ENCODE data around the gene KIF19.

Gene KIF19

DNA sequence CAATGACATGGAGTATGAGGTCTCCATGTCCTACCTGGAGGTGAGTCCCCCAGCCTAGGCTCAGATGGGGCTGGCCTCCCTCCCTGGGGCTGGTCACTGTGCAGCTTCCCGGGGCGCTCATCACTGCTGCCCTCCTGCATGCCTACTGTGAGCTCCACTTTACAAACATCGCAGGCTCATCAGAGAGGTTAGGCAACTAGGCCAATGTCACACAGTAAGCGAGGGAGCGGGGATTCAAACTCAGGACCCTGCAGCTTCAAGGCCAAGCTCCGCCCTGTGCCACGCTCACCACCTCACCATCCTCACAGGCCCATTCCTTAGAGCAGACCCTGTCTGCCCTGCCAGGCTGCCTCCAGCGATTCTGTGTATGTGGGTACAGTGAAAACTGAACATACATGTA lies 17.1 kb downstream of the KIF19 start:
- Histone ChIP-seq H3K4me3 (ENCODE audit: insufficient read depth in 1 of 2, low read depth in 1 of 2, low read length in 2 of 2) (no peak overlapping the region), H3K4ac (ENCODE audit: low read depth in 1 of 2, low read length in 2 of 2) (no peak overlapping the region), H4K8ac (ENCODE audit: low read length) (no peak overlapping the region), H2BK12ac (ENCODE audit: low read length in 2 of 2) (no peak overlapping the region), H2BK15ac (ENCODE audit: low read depth, poor library complexity, severe bottlenecking) (no peak overlapping the region), H3K23ac (ENCODE audit: low read length in 2 of 2) (no peak overlapping the region), H3K27ac (ENCODE audit: low read length, poor library complexity, severe bottlenecking) (no peak overlapping the region), H3K36me3 (ENCODE audit: control insufficient read depth in 1 of 2, insufficient read depth in 2 of 2, low read depth in 1 of 2, low read length in 2 of 2) (no peaks in the 10 kb centered on the region), H3K27me3 (ENCODE audit: control insufficient read depth in 1 of 2, insufficient read depth in 1 of 2, low read length in 2 of 2) (peaks cover 17 to 74% of the 10 kb centered on the region in 2 experiments), H3K79me1 (replicated peaks; ENCODE audit: low read length, poor library complexity, severe bottlenecking) (no peaks in the 10 kb centered on the region), H2BK120ac (ENCODE audit: low read depth, low read length) (no peak overlapping the region), H4K91ac (ENCODE audit: low read length) (no peak overlapping the region), H3K9me3 (ENCODE audit: control insufficient read depth, low read length) (no peaks in the 10 kb centered on the region), H3K14ac (ENCODE audit: low read length in 2 of 2) (no peak overlapping the region), H2BK5ac (ENCODE audit: low read depth, low read length, poor library complexity, severe bottlenecking) (no peak overlapping the region), H3K9ac (ENCODE audit: low read length) (no peak overlapping the region), H3K18ac (ENCODE audit: low read depth in 1 of 2, low read length in 2 of 2) (no peak overlapping the region), H2AK5ac (ENCODE audit: low read length, severe bottlenecking) (no peak overlapping the region), H2AFZ (ENCODE audit: low read depth, low read length) (no peak overlapping the region), H3K4me1 (ENCODE audit: control insufficient read depth, insufficient read depth, low read depth, low read length) (no peaks in the 10 kb centered on the region), H3K4me2 (ENCODE audit: low read length, poor library complexity, severe bottlenecking) (no peak overlapping the region)
- DNase-seq, result no peak
- 90% methylated on average over 8 of the region's 8 CpGs for WGBS

DNA sequence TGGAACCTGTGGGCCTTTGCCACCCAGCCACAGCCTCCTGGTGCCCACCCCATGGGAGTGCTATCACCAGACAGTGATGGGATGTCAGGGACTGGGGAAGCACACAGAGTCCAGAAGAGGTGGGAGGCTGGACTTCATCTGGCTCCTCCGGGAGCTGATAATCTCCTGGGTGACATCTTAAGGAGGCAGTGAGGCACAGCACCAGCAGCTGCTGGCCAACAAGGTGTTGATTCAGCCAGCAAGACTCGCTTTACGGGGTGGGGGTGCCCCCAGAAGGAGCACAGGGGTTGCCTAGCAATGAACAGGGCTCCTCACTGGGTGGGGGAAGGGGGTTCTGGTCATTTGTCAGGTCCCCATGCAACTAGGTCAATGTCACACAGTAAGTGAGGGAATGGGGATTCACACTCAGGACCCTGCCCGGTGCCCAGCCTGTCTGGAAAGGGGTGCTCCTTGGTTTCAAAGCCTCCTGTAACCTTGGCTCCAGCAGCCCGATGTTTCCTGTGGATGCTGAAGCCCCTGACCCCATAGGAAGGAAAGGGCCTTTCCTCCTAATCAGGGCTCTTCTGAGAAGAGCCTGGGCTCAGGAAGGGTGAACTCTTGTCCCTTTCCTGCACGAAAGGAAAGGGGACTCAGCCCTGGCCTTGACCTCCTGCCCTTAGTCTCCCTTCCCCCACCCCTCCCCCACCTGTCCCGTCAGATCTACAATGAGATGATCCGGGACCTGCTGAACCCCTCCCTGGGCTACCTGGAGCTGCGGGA lies 17.7 kb downstream of the KIF19 start:
- WGBS, result 62% methylated on average over 9 of the region's 9 CpGs

DNA sequence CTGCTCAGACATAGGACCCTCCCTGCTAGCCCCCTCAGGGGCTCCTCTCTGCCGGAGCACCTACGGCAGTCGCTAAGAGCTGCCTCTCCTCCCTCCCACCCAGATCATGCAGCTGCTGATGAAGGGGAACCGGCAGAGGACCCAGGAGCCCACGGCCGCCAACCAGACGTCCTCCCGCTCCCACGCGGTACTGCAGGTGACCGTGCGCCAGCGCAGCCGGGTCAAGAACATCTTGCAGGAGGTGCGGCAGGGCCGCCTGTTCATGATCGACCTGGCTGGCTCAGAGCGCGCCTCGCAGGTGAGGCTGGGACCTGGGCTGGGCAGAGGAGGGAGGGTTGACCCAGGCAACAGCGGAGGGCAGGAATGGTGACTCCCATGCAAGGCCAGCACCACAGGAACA lies 18.6 kb downstream of the KIF19 start:
- no peak overlapping the region for H3K9ac ChIP-seq (ENCODE audit: low read length)
- no peaks in the 10 kb centered on the region for H3K36me3 ChIP-seq (ENCODE audit: control insufficient read depth in 1 of 2, insufficient read depth in 2 of 2, low read depth in 1 of 2, low read length in 2 of 2)
- no peak overlapping the region for H3K27ac ChIP-seq (ENCODE audit: low read length, poor library complexity, severe bottlenecking)
- H2BK15ac ChIP-seq (ENCODE audit: low read depth, poor library complexity, severe bottlenecking), result no peak overlapping the region
- no peak overlapping the region for H3K4ac ChIP-seq (ENCODE audit: low read depth in 1 of 2, low read length in 2 of 2)
- no peaks in the 10 kb centered on the region for H3K9me3 ChIP-seq (ENCODE audit: control insufficient read depth, low read length)
- H2BK5ac ChIP-seq (ENCODE audit: low read depth, low read length, poor library complexity, severe bottlenecking), result no peak overlapping the region
- H3K14ac ChIP-seq (ENCODE audit: low read length in 2 of 2), result no peak overlapping the region
- no peak overlapping the region for H2BK12ac ChIP-seq (ENCODE audit: low read length in 2 of 2)
- no peak for DNase-seq
- no peak overlapping the region for H4K8ac ChIP-seq (ENCODE audit: low read length)
- H3K4me2 ChIP-seq (ENCODE audit: low read length, poor library complexity, severe bottlenecking), result no peak overlapping the region
- no peak overlapping the region for H2AK5ac ChIP-seq (ENCODE audit: low read length, severe bottlenecking)
- no peaks in the 10 kb centered on the region for H3K4me1 ChIP-seq (ENCODE audit: control insufficient read depth, insufficient read depth, low read depth, low read length)
- no peak overlapping the region for H3K18ac ChIP-seq (ENCODE audit: low read depth in 1 of 2, low read length in 2 of 2)
- no peak overlapping the region for H2BK120ac ChIP-seq (ENCODE audit: low read depth, low read length)
- no peak overlapping the region for H4K91ac ChIP-seq (ENCODE audit: low read length)
- H3K27me3 ChIP-seq (ENCODE audit: control insufficient read depth in 1 of 2, insufficient read depth in 1 of 2, low read length in 2 of 2), result peaks cover 22 to 72% of the 10 kb centered on the region in 2 experiments
- no peaks in the 10 kb centered on the region for H3K79me1 ChIP-seq (replicated peaks; ENCODE audit: low read length, poor library complexity, severe bottlenecking)
- H3K23ac ChIP-seq (ENCODE audit: low read length in 2 of 2), result no peak overlapping the region
- H2AFZ ChIP-seq (ENCODE audit: low read depth, low read length), result no peak overlapping the region
- 86% methylated on average over 21 of the region's 21 CpGs for WGBS
- H3K4me3 ChIP-seq (ENCODE audit: insufficient read depth in 1 of 2, low read depth in 1 of 2, low read length in 2 of 2), result no peak overlapping the region

More for the DNA sequence above, 17.7 kb downstream of the KIF19 start:
- Histone ChIP-seq H3K18ac (ENCODE audit: low read depth in 1 of 2, low read length in 2 of 2) (no peak overlapping the region), H3K4me2 (ENCODE audit: low read length, poor library complexity, severe bottlenecking) (no peak overlapping the region), H2BK120ac (ENCODE audit: low read depth, low read length) (no peak overlapping the region), H3K4me3 (ENCODE audit: insufficient read depth in 1 of 2, low read depth in 1 of 2, low read length in 2 of 2) (no peak overlapping the region), H2BK5ac (ENCODE audit: low read depth, low read length, poor library complexity, severe bottlenecking) (no peak overlapping the region), H2BK15ac (ENCODE audit: low read depth, poor library complexity, severe bottlenecking) (no peak overlapping the region), H2BK12ac (ENCODE audit: low read length in 2 of 2) (no peak overlapping the region), H3K79me1 (replicated peaks; ENCODE audit: low read length, poor library complexity, severe bottlenecking) (no peaks in the 10 kb centered on the region), H3K27me3 (ENCODE audit: control insufficient read depth in 1 of 2, insufficient read depth in 1 of 2, low read length in 2 of 2) (peaks cover 21 to 74% of the 10 kb centered on the region in 2 experiments), H3K14ac (ENCODE audit: low read length in 2 of 2) (no peak overlapping the region), H3K27ac (ENCODE audit: low read length, poor library complexity, severe bottlenecking) (no peak overlapping the region), H3K4me1 (ENCODE audit: control insufficient read depth, insufficient read depth, low read depth, low read length) (no peaks in the 10 kb centered on the region), H3K9me3 (ENCODE audit: control insufficient read depth, low read length) (no peaks in the 10 kb centered on the region), H2AK5ac (ENCODE audit: low read length, severe bottlenecking) (no peak overlapping the region), H3K4ac (ENCODE audit: low read depth in 1 of 2, low read length in 2 of 2) (no peak overlapping the region), H3K23ac (ENCODE audit: low read length in 2 of 2) (no peak overlapping the region), H3K36me3 (ENCODE audit: control insufficient read depth in 1 of 2, insufficient read depth in 2 of 2, low read depth in 1 of 2, low read length in 2 of 2) (no peaks in the 10 kb centered on the region), H2AFZ (ENCODE audit: low read depth, low read length) (no peak overlapping the region), H4K91ac (ENCODE audit: low read length) (no peak overlapping the region), H3K9ac (ENCODE audit: low read length) (no peak overlapping the region), H4K8ac (ENCODE audit: low read length) (no peak overlapping the region)
- DNase-seq, result no peak

DNA sequence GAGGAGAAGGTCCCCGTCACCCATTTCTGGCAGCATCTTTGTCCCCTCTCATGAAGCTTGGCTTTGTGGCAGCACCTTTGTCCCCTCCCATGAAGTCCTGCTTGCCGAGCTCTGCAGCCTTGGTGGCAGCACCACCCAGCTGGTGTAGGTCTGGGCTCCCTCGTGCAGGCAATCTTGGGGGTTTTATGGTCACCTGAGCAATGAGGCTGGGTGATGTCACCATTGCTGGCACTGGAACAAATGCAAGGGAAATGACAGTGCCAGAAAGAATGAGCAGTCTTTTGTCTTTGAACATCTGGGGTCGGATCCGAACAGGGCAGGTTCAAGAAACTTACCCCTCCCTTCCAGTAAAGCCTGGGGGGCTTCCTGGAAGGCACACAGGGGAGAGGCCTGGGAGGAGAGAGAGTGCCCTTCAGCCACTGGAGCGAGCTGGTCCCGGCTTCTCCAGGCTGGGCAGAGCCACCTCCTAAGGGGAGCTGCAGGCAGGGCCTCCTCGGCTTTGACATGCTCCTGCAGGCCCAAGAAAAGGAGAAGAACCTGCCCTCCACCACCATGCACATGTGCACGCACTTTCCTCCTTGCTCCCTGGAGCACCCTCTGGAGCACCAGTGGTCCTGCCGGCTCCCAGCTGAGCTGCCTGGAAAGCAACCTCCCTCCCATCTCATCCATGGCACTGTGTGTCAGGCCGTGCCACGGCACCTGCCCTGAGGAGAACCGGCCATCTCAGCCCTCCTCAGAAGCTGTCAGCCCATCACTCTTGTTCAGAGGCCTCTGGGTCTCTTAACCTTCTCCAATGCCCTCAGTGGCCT lies 19.6 kb downstream of the KIF19 start:
- no peak overlapping the region for H4K8ac ChIP-seq (ENCODE audit: low read length)
- no peak overlapping the region for H2BK120ac ChIP-seq (ENCODE audit: low read depth, low read length)
- no peak overlapping the region for H2BK5ac ChIP-seq (ENCODE audit: low read depth, low read length, poor library complexity, severe bottlenecking)
- H3K9ac ChIP-seq (ENCODE audit: low read length), result no peak overlapping the region
- H3K14ac ChIP-seq (ENCODE audit: low read length in 2 of 2), result no peak overlapping the region
- no peak overlapping the region for H2AK5ac ChIP-seq (ENCODE audit: low read length, severe bottlenecking)
- no peaks in the 10 kb centered on the region for H3K79me1 ChIP-seq (replicated peaks; ENCODE audit: low read length, poor library complexity, severe bottlenecking)
- no peak for DNase-seq
- no peak overlapping the region for H2BK15ac ChIP-seq (ENCODE audit: low read depth, poor library complexity, severe bottlenecking)
- no peaks in the 10 kb centered on the region for H3K9me3 ChIP-seq (ENCODE audit: control insufficient read depth, low read length)
- 81% methylated on average over 11 of the region's 13 CpGs for WGBS
- no peak overlapping the region for H2BK12ac ChIP-seq (ENCODE audit: low read length in 2 of 2)
- H2AFZ ChIP-seq (ENCODE audit: low read depth, low read length), result no peak overlapping the region
- H3K27me3 ChIP-seq (ENCODE audit: control insufficient read depth in 1 of 2, insufficient read depth in 1 of 2, low read length in 2 of 2), result peaks cover 18 to 71% of the 10 kb centered on the region in 2 experiments
- H3K23ac ChIP-seq (ENCODE audit: low read length in 2 of 2), result no peak overlapping the region
- H3K4me3 ChIP-seq (ENCODE audit: insufficient read depth in 1 of 2, low read depth in 1 of 2, low read length in 2 of 2), result no peak overlapping the region
- H3K4me1 ChIP-seq (ENCODE audit: control insufficient read depth, insufficient read depth, low read depth, low read length), result no peaks in the 10 kb centered on the region
- no peak overlapping the region for H3K4me2 ChIP-seq (ENCODE audit: low read length, poor library complexity, severe bottlenecking)
- no peak overlapping the region for H4K91ac ChIP-seq (ENCODE audit: low read length)
- no peak overlapping the region for H3K4ac ChIP-seq (ENCODE audit: low read depth in 1 of 2, low read length in 2 of 2)
- no peaks in the 10 kb centered on the region for H3K36me3 ChIP-seq (ENCODE audit: control insufficient read depth in 1 of 2, insufficient read depth in 2 of 2, low read depth in 1 of 2, low read length in 2 of 2)
- no peak overlapping the region for H3K18ac ChIP-seq (ENCODE audit: low read depth in 1 of 2, low read length in 2 of 2)
- H3K27ac ChIP-seq (ENCODE audit: low read length, poor library complexity, severe bottlenecking), result no peak overlapping the region
